ENCODE data around the gene GNAI3. TPM values are rescaled to one million over a fixed set of nuclear protein-coding genes. Genes with fewer than 3 reads are reported as not detected.

Gene GNAI3
- total RNA-seq, 2 donors from 2014 or later = 8.9 to 10.1 TPM

GRCh38 chr1:109567877-109568672 lies 19.7 kb downstream of the GNAI3 start:
- Mint-ChIP-seq H3K27ac (no peak overlapping the region), H3K36me3 (no peaks in the 10 kb centered on the region), H3K9me3 (no peaks in the 10 kb centered on the region)
- DNase-seq (ENCODE audit: low spot score in 2 of 2) (no peak), ATAC-seq (no peak)

GRCh38 chr1:109569323-109569722 lies 20.9 kb downstream of the GNAI3 start:
- Mint-ChIP-seq H3K27ac (no peak overlapping the region), H3K36me3 (no peaks in the 10 kb centered on the region), H3K9me3 (no peaks in the 10 kb centered on the region)
- no peak for ATAC-seq
- no peak for DNase-seq (ENCODE audit: low spot score in 2 of 2)

GRCh38 chr1:109570414-109570813 lies 22.0 kb downstream of the GNAI3 start:
- ATAC-seq = no peak
- no peaks in the 10 kb centered on the region for H3K9me3 Mint-ChIP-seq
- no peak overlapping the region for H3K27ac Mint-ChIP-seq
- no peaks in the 10 kb centered on the region for H3K36me3 Mint-ChIP-seq
- no peak for DNase-seq (ENCODE audit: low spot score in 2 of 2)

GRCh38 chr1:109573785-109574184 lies 25.4 kb downstream of the GNAI3 start:
- DNase-seq (ENCODE audit: low spot score in 2 of 2) = no peak
- Mint-ChIP-seq H3K27ac (no peak overlapping the region), H3K36me3 (no peaks in the 10 kb centered on the region), H3K9me3 (no peaks in the 10 kb centered on the region)
- ATAC-seq = no peak

- Mint-ChIP-seq H3K36me3 (no peaks in the 10 kb centered on the region), H3K9me3 (no peaks in the 10 kb centered on the region), H3K27ac (peak overlapping the region in 1 of 2 donors; percentile 68)
- ATAC-seq (no peak), DNase-seq (ENCODE audit: low spot score in 2 of 2) (no peak)
Measured at GRCh38 chr1:109578947-109579443, 30.6 kb downstream of the GNAI3 start.

- no peak for ATAC-seq
- DNase-seq (ENCODE audit: low spot score in 2 of 2) = no peak
- H3K9me3 Mint-ChIP-seq = no peaks in the 10 kb centered on the region
- H3K36me3 Mint-ChIP-seq = no peaks in the 10 kb centered on the region
- H3K27ac Mint-ChIP-seq = peak overlapping the region in 1 of 2 donors; percentile 68
Measured at GRCh38 chr1:109579491-109579890, 31.1 kb downstream of the GNAI3 start.

DNA sequence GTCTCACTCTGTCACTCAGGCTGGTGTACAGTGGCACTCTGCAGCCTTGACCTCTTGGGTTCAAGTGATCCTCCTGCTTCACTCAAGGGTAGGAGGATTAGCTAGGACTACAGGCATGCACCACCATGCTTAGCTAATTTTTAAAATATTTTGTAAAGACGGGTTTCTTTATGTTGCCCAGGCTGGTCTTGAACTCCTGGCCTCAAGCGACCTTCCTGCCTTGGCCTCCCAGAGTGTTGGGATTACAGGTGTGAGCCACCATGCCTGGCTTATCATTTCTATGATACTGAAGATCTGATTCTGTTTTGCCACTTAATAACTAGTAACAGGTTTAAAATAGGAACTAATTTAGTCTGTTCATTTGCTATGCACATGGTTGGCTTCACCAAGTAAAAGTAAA lies 33.6 kb downstream of the GNAI3 start:
- DNase-seq (ENCODE audit: low spot score in 2 of 2) (no peak), ATAC-seq (no peak)
- Mint-ChIP-seq H3K36me3 (peaks cover 5 to 11% of the 10 kb centered on the region in 2 donors), H3K27ac (no peak overlapping the region), H3K9me3 (no peaks in the 10 kb centered on the region)

- Mint-ChIP-seq H3K9me3 (no peaks in the 10 kb centered on the region), H3K36me3 (peaks cover 5 to 11% of the 10 kb centered on the region in 2 donors), H3K27ac (no peak overlapping the region)
- ATAC-seq = no peak
- DNase-seq (ENCODE audit: low spot score in 2 of 2) = no peak
Measured at GRCh38 chr1:109584766-109585165, 36.4 kb downstream of the GNAI3 start.

DNA sequence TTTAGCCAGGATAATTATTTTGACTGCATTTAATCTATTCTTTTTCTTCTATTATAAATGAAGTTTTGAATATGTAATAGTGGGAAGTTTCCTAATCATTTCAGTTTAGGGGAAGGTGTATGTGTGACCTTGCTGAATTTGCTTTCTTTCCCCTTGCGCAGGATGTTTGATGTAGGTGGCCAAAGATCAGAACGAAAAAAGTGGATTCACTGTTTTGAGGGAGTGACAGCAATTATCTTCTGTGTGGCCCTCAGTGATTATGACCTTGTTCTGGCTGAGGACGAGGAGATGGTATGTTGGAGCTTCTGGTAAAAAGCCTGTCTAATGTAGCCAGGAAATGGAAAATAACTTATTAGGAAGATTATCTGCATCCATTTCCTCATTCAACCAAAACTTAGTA lies 37.6 kb downstream of the GNAI3 start:
- H3K9me3 Mint-ChIP-seq = no peaks in the 10 kb centered on the region
- H3K27ac Mint-ChIP-seq = peak overlapping the region in 1 of 2 donors; percentile 7
- DNase-seq (ENCODE audit: low spot score in 2 of 2) (no peak), ATAC-seq (no peak)
- peaks cover 5 to 11% of the 10 kb centered on the region in 2 donors for H3K36me3 Mint-ChIP-seq

- Mint-ChIP-seq H3K9me3 (no peaks in the 10 kb centered on the region), H3K27ac (no peak overlapping the region), H3K36me3 (peaks cover 5 to 11% of the 10 kb centered on the region in 2 donors)
- no peak for ATAC-seq
- DNase-seq (ENCODE audit: low spot score in 2 of 2) = no peak
Measured at GRCh38 chr1:109589177-109589576, 40.8 kb downstream of the GNAI3 start.

DNA sequence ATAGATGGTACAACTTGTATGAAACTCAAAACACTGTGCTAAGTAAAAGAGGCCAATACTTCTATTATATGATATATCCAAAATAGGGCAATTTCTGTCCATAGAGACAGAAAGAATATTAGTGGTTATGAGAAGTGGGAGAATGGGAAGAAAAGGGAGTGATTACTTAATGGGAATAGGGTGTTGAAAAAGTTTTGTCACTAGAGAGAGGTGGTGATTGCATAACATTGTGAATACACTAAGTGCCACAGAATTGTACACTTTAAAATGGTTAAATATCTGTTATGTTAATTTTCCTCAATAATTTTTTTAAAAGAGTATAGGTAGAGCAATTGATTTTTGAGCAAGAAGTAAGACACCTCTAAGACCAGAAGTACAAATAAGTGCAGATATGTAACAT lies 41.3 kb downstream of the GNAI3 start:
- Mint-ChIP-seq H3K9me3 (no peaks in the 10 kb centered on the region), H3K36me3 (peaks cover 5 to 11% of the 10 kb centered on the region in 2 donors), H3K27ac (peak overlapping the region in 1 of 2 donors; percentile 51)
- ATAC-seq = no peak
- DNase-seq (ENCODE audit: low spot score in 2 of 2) = no peak

- no peaks in the 10 kb centered on the region for H3K9me3 Mint-ChIP-seq
- no peak for ATAC-seq
- H3K36me3 Mint-ChIP-seq = peaks cover 0 to 6% of the 10 kb centered on the region in 2 donors
- H3K27ac Mint-ChIP-seq = no peak overlapping the region
- DNase-seq (ENCODE audit: low spot score in 2 of 2) = no peak
Measured at GRCh38 chr1:109592916-109593315, 44.5 kb downstream of the GNAI3 start.

GRCh38 chr1:109595531-109595930 lies 47.1 kb downstream of the GNAI3 start:
- peak overlapping the region in 1 of 2 donors; percentile 49 for H3K27ac Mint-ChIP-seq
- peaks cover 0 to 6% of the 10 kb centered on the region in 2 donors for H3K36me3 Mint-ChIP-seq

DNA sequence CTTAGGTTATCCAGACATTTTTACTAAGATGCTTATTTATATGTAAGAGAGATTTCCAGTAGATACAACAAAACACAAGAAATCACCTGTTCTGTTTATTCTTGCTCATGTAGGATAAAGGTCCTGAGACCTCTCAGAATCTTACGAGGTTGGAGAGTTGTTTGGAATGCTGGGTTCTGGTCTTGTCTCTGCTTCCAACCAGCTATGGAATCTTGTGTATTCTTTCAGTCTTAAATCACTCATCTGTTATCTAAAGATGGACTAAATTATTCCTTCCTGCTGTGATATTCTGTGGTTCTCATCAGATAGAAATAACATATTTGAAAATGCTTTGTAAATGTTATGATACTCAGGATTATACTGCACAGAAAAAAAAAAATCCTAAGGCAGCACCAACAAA lies 49.7 kb downstream of the GNAI3 start:
- no peaks in the 10 kb centered on the region for H3K9me3 Mint-ChIP-seq

More at GRCh38 chr1:109595531-109595930, 47.1 kb downstream of the GNAI3 start:
- no peaks in the 10 kb centered on the region for H3K9me3 Mint-ChIP-seq
- ATAC-seq (no peak), DNase-seq (ENCODE audit: low spot score in 2 of 2) (no peak)

DNA sequence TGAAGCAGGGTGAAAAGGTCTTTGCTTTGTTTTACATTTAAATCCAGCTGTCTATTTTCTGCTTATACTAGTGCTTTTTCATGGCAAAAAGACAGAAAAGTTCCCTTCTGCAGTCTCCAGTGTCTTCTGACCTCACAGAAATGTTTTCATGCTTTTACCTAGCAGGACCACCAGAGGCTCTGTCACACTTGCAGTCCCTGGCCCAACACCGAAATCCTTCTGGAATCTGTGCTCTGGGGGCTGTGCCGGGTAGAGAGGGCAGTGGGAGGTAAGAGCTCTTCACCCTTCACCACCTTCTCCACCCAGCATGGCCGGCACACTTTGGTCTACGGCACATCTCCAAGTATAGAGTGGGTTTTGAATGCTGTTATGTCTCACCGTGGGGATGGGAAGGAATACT lies 50.2 kb downstream of the GNAI3 start:
- Mint-ChIP-seq H3K36me3 (peaks cover 0 to 6% of the 10 kb centered on the region in 2 donors), H3K9me3 (no peaks in the 10 kb centered on the region), H3K27ac (peak overlapping the region in 1 of 2 donors; percentile 56)
- DNase-seq (ENCODE audit: low spot score in 2 of 2) = no peak
- ATAC-seq = no peak

More for the DNA sequence above, 49.7 kb downstream of the GNAI3 start:
- DNase-seq (ENCODE audit: low spot score in 2 of 2) (no peak), ATAC-seq (no peak)
- no peak overlapping the region for H3K27ac Mint-ChIP-seq
- H3K36me3 Mint-ChIP-seq = peaks cover 0 to 6% of the 10 kb centered on the region in 2 donors

DNA sequence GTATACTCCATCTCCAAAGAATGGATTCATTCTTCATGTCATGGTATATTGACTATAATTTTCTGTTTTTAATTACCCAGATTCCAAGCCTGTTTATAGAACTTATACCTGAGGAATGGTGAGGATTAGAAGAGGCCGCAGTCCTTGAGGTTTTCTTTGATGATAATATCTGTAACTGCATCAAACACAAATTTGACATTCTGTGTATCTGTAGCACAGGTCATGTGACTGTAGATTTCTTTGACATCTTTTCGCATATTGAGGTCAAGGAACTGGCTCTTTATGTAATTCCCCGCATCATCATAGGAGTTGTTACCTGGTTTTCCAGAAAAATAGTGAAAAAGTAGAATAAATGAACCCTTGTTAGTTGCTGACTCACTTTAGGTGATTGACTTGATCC lies 54.8 kb downstream of the GNAI3 start:
- ATAC-seq (no peak), DNase-seq (ENCODE audit: low spot score in 2 of 2) (no peak)
- peak overlapping the region in 1 of 2 donors; percentile 17 for H3K27ac Mint-ChIP-seq
- no peaks in the 10 kb centered on the region for H3K36me3 Mint-ChIP-seq
- no peaks in the 10 kb centered on the region for H3K9me3 Mint-ChIP-seq

DNA sequence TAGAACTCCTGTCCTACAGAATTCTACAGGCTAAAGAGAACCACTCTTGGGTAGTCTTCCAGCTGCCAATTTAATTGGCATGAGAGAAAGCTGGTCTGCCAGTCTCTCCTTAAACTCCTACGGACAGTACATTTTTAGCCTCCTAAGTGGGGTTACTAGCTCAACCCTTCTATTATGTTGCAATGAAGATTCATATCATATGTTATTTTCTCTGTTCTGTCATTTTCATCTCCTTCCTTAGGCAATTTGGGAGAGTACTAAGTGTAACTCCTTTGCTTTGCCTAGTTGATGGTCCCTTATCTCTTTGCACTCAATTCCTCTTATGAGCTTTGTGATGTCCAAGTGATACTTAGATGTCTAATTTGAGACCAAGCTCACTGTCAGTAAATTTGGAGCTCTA lies 57.0 kb downstream of the GNAI3 start:
- Mint-ChIP-seq H3K36me3 (no peaks in the 10 kb centered on the region), H3K9me3 (no peaks in the 10 kb centered on the region), H3K27ac (no peak overlapping the region)
- DNase-seq (ENCODE audit: low spot score in 2 of 2) = no peak
- ATAC-seq = no peak

DNA sequence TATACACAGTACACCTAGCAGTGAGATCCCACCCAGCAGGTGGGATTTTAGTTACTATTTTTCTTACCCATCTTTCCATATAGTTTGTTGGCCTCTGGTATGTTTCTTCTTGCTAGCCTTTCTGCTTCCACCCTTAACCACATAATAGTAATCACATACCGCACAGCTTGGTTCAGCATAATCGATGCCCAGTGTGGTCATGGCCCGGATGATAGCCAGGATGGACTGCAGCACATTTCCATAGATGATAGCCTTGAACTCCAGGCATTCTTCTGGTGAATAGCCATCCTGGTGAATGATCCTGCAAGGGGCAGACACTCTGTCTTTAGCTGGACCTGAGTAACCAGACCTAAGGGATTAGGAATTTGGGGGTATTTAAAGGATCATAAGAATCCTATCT lies 61.5 kb downstream of the GNAI3 start:
- ATAC-seq (no peak), DNase-seq (ENCODE audit: low spot score in 2 of 2) (no peak)
- Mint-ChIP-seq H3K27ac (no peak overlapping the region), H3K36me3 (no peaks in the 10 kb centered on the region), H3K9me3 (no peaks in the 10 kb centered on the region)

All from activated naive CD4-positive, alpha-beta T cell treated with anti-CD3 and anti-CD28 coated beads, Interleukin-2, amount 50 U/mL, for 72 hours (primary cell).